Heart left ventricle (tissue), 16 donors: ENCODE results near the gene FOXG1. TPM values are rescaled to one million over a fixed set of nuclear protein-coding genes. Genes with fewer than 3 reads are reported as not detected.

Experiments used
- ATAC-seq, 4 donors: fragments of 200-7000 bp; cut with Tn5 transposase; one replicate each; pipeline ENCODE4 v1.9.1; 2020 to 2022; ENCODE audit warnings: moderate library complexity in 4 of 4, mild to moderate bottlenecking in 3 of 4, moderate number of reproducible peaks in 1 of 4
- DNase-seq, 5 donors: peaks; one replicate each; pipeline ENCODE4 v3.0.0-alpha.2; 2020
- H3K27ac ChIP-seq, 12 donors: fragments of 200-600 bp; sonication (generic) in 4 of 12; one replicate each; pipeline versions ENCODE4 v1.5.0 to v1.8.0; 2016 to 2022; ENCODE audit warnings: mild to moderate bottlenecking in 2 of 12
- H3K27me3 ChIP-seq, 9 donors: fragments of 200-600 bp; sonication (generic) in 2 of 9; one replicate each; pipeline versions ENCODE4 v1.5.1 to v1.8.0; 2016 to 2022; ENCODE audit warnings: mild to moderate bottlenecking in 3 of 9
- H3K36me3 ChIP-seq, 9 donors: fragments of 200-600 bp; sonication (generic) in 2 of 9; one replicate each; pipeline versions ENCODE4 v1.5.0 to v1.8.0; 2018 to 2022; ENCODE audit warnings: mild to moderate bottlenecking in 2 of 9
- H3K4me1 ChIP-seq, 12 donors: fragments of 200-600 bp; sonication (generic) in 4 of 12; one replicate each; pipeline versions ENCODE4 v1.5.0 to v1.8.0; 2016 to 2022; ENCODE audit warnings: mild to moderate bottlenecking in 3 of 12
- H3K4me3 ChIP-seq, 12 donors: fragments of 200-600 bp; sonication (generic) in 4 of 12; one replicate each; pipeline versions ENCODE4 v1.5.0 to v1.8.0; 2017 to 2022; ENCODE audit warnings: mild to moderate bottlenecking in 9 of 12, moderate library complexity in 4 of 12
- H3K9me3 ChIP-seq, 12 donors: fragments of 200-600 bp; sonication (generic) in 4 of 12; one replicate each; pipeline versions ENCODE4 v1.5.0 to v1.8.0; 2016 to 2022; ENCODE audit warnings: mild to moderate bottlenecking in 1 of 12
- POLR2A ChIP-seq, 2 donors: fragments of 450-650 bp; IDR thresholded peaks; one replicate each; pipeline ENCODE4 v1.6.1; 2017; ENCODE audit warnings: antibody characterized with exemption in 2 of 2, mild to moderate bottlenecking in 2 of 2, moderate library complexity in 2 of 2
- WGBS, 4 donors: extraction: QIAGEN DNeasy Blood & Tissue Kit in 2 of 4; methylation state at CpG; one replicate each; pipeline versions ENCODE4 v1.1.5 to v1.1.7; 2013 to 2018; 5-methylcytosine and 5-hydroxymethylcytosine counted together
- intact Hi-C, 10 donors: fragments of 100-400 bp; cut with DNase I; formaldehyde crosslinking; loops; one replicate each; pipeline versions ENCODE4 v1.11.1 to v1.14.2; 2022
- polyA plus RNA-seq, 2 donors: library from polyadenylated mRNA; stranded (reverse); fragments of 200-250 nt; gene quantifications; one replicate each; pipeline ENCODE4 v1.2.3, GENCODE V29; 2013
- total RNA-seq, 9 donors: library from RNA; depleted of rRNA in 2 of 9; stranded (reverse); fragments of >200 nt in 2 of 9; fragmentation: NEBNext Ultra II Directional in 3 of 9; extraction: Animal tissue kit (Norgen Biotek cat#: 25700) in 3 of 9; gene quantifications; one replicate each; pipeline versions ENCODE4 v1.1.0 to v1.2.4, GENCODE V29; 2016 to 2023
- TF ChIP-seq, protein P1 (sequence below), 12 donors: fragments of 200-600 bp; sonication (generic) in 4 of 12; IDR thresholded peaks; one replicate each; pipeline versions ENCODE4 v1.5.0 to v1.8.0; 2018 to 2022; ENCODE audit warnings: antibody characterized with exemption in 12 of 12, mild to moderate bottlenecking in 5 of 12
- donor health status: ischemic (EF 13 %, LVEDD 7.1; RV severe dilation, severe dysfunction).
- donor health status: healthy with polysubstance abuse.
- donor health status: DM: no; HTN: yes; CAD: no.
- donor health status: DM: no; HTN: no; CAD: no.
- donor health status: ischemic (EF 25% LVEDD 6.9; RV normal size, moderate dysfunction).
- donor health status: ischemic (EF 25% LVEDD 5.7; RV mildly dilated, moderate dysfunction).
- donor health status: healthy.
- donor health status: DM: yes; HTN: yes; CAD: no.
- donor health status: ischemic (EF 35%, LVEDD 5.7; RV mildly dilated, moderate dysfunction).
- donor health status: nonischemic (EF 11% LVEDD 7.7; RV severe dilation, severe dysfunction).
- donor health status: DM: yes; HTN: yes; CAD: no.
- donor health status: PGD.
- donor health status: ischemic (EF 29% LVEDD 5.4; RV normal size, mild dysfunction).
- donor health status: nonischemic (EF 23%, LVEDD 6.1; RV moderate dilation, normal function).

FOXG1 gene
- total and polyA plus RNA-seq, 11 donors = not detected

DNA sequence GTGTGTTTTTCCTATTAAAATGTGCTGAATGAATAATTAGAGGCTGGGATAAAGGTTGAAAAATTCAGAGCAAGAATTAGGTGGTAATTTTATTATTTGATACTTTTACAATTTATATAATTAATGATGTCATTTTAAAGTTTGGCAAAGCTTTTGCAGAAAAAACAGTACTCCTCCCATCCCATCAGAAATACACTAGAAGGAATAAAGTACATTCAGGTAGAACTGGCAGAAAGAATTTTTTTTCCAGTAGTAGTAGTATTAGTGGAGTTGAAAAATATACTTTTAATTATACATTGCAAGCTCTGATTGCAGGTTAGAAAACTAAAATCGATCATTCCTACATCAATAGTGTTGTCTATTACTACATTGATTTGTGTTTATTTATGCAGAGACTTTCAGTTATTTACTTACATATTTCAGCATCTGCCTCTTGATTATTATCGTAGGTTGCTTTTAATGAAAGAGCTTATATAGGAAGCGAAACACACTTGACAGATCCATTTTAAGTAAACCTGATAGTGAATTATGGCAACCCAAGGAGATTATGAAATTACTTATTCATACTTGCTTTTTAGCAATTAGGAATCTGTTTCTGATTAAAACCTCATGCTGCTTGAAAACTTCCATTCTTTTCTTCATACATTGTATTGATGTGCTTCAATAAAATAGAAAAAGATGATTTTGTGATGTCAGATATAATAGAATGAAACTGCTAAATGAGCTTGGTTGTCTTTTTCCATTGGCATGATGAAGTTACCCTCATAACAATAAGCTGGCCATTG is 10.1 kb downstream of the FOXG1 start:
- ATAC-seq = no peak
- TF ChIP-seq POLR2A (IDR thresholded peaks at IDR 0.05) = no peak
- TF ChIP-seq, protein P1, sequence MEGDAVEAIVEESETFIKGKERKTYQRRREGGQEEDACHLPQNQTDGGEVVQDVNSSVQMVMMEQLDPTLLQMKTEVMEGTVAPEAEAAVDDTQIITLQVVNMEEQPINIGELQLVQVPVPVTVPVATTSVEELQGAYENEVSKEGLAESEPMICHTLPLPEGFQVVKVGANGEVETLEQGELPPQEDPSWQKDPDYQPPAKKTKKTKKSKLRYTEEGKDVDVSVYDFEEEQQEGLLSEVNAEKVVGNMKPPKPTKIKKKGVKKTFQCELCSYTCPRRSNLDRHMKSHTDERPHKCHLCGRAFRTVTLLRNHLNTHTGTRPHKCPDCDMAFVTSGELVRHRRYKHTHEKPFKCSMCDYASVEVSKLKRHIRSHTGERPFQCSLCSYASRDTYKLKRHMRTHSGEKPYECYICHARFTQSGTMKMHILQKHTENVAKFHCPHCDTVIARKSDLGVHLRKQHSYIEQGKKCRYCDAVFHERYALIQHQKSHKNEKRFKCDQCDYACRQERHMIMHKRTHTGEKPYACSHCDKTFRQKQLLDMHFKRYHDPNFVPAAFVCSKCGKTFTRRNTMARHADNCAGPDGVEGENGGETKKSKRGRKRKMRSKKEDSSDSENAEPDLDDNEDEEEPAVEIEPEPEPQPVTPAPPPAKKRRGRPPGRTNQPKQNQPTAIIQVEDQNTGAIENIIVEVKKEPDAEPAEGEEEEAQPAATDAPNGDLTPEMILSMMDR (IDR thresholded peaks at IDR 0.05) = no peak
- no peak overlapping the region for H3K4me3 ChIP-seq
- intact Hi-C loops = no loop called here
- no peaks in the 10 kb centered on the region for H3K36me3 ChIP-seq
- no peaks in the 10 kb centered on the region for H3K4me1 ChIP-seq
- no peak for DNase-seq
- 21 to 24% (median 22%) methylated on average over 3 of the region's 3 CpGs for WGBS, 4 donors
- peaks cover 26 to 100% (median 86%) of the 10 kb centered on the region in 9 donors for H3K27me3 ChIP-seq
- no peaks in the 10 kb centered on the region for H3K9me3 ChIP-seq
- no peak overlapping the region for H3K27ac ChIP-seq

DNA sequence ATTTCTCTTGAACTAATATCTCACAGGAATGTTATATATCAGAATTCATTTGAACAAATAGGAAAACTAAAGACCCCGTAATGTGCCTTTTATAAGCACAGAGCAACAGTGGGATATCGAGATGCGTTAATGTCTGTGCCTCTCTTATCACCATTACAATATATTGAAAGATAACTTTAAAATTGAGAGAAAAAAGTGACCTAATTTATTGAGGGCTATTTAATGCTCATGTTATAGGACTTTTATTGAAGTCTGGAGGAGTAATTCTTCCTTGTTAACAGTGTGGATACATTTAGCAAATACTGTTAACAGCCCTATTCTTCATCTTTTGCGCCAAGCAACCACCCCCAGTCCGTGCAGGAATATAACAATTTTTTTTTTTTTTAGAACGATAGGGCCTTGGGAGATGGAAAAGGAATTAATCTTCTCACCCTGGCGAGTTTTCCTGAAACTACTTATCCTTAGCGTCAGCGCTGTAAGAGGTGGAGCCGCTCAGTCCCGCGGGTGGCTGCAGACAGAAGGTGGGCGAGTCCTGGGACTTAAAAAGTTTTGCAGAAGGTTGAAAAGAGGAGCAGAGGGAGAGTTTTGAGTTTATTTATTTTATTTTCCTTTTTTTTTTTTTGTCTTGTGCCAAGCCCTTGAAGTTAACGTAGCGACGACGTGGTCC is 11.0 kb downstream of the FOXG1 start:
- WGBS, 4 donors = 6 to 9% (median 7%) methylated on average over 17 of the region's 17 CpGs
- no peaks in the 10 kb centered on the region for H3K4me1 ChIP-seq
- no peaks in the 10 kb centered on the region for H3K9me3 ChIP-seq
- no peak for ATAC-seq
- no peaks in the 10 kb centered on the region for H3K36me3 ChIP-seq
- peaks cover 23 to 100% (median 86%) of the 10 kb centered on the region in 9 donors for H3K27me3 ChIP-seq
- intact Hi-C loops = no loop called here
- H3K4me3 ChIP-seq = no peak overlapping the region
- TF ChIP-seq POLR2A (IDR thresholded peaks at IDR 0.05) = no peak
- TF ChIP-seq, protein P1 (IDR thresholded peaks at IDR 0.05) = no peak
- H3K27ac ChIP-seq = no peak overlapping the region
- DNase-seq = no peak

DNA sequence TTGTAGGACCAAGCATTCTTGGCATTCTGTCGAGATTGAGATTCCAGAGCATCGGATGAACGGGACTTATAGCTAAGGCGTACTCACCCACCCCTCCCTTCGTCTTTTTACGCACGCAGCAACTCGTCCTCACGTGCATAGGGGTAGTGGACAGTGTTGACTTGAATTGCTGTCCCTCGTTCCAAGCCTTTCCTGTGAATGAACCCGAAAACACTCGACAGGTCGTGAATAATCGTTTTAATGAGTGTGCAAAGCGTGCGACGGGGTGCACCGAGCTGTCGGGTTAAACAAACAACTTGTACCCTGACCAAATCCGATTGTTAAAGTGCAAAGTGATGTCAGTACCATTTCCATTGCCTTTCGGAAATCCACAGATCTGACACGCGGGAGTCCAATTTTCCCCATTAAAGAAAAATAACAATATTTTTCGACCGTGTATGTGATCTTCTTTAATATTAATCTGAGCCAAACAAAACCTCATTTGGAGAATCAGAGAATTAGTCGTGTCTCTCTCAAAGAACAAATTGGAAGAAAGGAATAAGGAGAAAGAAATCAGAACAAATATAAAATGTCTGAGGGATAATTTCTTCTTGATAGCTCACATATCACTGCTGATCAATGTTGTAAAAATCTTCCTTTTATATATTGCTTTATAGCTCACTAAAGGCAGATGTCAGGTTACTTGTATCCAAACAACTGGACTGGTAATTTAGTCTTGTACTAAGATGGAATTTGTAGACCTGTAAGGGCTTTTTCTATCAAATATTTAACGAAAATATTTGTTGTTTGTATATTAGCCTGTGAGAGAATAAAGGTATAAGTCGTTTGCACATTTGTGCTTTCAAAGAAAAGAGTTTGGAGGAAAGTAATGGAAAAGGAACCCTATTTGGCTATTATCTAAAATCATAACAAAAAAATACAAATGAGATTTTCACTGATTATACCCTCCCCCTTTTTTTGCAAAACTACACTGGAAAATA is 11.8 kb downstream of the FOXG1 start:
- Histone ChIP-seq H3K27me3 (peaks cover 15 to 100% (median 84%) of the 10 kb centered on the region in 9 donors), H3K4me3 (no peak overlapping the region), H3K36me3 (no peaks in the 10 kb centered on the region), H3K9me3 (no peaks in the 10 kb centered on the region), H3K27ac (no peak overlapping the region), H3K4me1 (no peaks in the 10 kb centered on the region)
- intact Hi-C loops = no loop called here
- ATAC-seq (no peak), DNase-seq (no peak)
- TF ChIP-seq, protein P1 (IDR thresholded peaks at IDR 0.05) = no peak
- TF ChIP-seq POLR2A (IDR thresholded peaks at IDR 0.05) = no peak
- 3 to 5% (median 4%) methylated on average over 28 of the region's 28 CpGs for WGBS, 4 donors
